Activated CD8-positive, alpha-beta memory T cell treated with anti-CD3 and anti-CD28 coated beads, Interleukin-2, amount 50 U/mL, for 1 hour (primary cell): ENCODE data around the gene SARS1.
"Not testable (repeated sequence)": the region's sequence is repeated elsewhere in the genome, so short reads cannot be mapped to it uniquely, and the experiment has no call there.

Experiments
- DNase-seq: peaks from one replicate; pipeline ENCODE4 v3.0.0-alpha.2; 2020; ENCODE audit errors: extremely low read depth

SARS1 gene

DNA sequence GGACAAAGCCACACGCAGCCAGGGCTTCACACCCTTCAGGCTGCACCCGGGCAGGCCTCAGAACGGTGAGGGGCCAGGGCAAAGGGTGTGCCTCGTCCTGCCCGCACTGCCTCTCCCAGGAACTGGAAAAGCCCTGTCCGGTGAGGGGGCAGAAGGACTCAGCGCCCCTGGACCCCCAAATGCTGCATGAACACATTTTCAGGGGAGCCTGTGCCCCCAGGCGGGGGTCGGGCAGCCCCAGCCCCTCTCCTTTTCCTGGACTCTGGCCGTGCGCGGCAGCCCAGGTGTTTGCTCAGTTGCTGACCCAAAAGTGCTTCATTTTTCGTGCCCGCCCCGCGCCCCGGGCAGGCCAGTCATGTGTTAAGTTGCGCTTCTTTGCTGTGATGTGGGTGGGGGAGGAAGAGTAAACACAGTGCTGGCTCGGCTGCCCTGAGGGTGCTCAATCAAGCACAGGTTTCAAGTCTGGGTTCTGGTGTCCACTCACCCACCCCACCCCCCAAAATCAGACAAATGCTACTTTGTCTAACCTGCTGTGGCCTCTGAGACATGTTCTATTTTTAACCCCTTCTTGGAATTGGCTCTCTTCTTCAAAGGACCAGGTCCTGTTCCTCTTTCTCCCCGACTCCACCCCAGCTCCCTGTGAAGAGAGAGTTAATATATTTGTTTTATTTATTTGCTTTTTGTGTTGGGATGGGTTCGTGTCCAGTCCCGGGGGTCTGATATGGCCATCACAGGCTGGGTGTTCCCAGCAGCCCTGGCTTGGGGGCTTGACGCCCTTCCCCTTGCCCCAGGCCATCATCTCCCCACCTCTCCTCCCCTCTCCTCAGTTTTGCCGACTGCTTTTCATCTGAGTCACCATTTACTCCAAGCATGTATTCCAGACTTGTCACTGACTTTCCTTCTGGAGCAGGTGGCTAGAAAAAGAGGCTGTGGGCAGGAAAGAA lies 61.1 kb downstream of the SARS1 start:
- DNase-seq = no peak

GRCh38 chr1:109275706-109276345 lies 62.1 kb downstream of the SARS1 start:
- no peak for DNase-seq

- no peak for DNase-seq
These were observed 63.9 kb downstream of the SARS1 start for GRCh38 chr1:109277434-109278204.

- no peak for DNase-seq
These were observed 66.0 kb downstream of the SARS1 start for GRCh38 chr1:109279615-109280278.

- no peak for DNase-seq
These were observed 67.1 kb downstream of the SARS1 start for GRCh38 chr1:109280862-109281261.

GRCh38 chr1:109281680-109282496 lies 68.2 kb downstream of the SARS1 start:
- no peak for DNase-seq

DNA sequence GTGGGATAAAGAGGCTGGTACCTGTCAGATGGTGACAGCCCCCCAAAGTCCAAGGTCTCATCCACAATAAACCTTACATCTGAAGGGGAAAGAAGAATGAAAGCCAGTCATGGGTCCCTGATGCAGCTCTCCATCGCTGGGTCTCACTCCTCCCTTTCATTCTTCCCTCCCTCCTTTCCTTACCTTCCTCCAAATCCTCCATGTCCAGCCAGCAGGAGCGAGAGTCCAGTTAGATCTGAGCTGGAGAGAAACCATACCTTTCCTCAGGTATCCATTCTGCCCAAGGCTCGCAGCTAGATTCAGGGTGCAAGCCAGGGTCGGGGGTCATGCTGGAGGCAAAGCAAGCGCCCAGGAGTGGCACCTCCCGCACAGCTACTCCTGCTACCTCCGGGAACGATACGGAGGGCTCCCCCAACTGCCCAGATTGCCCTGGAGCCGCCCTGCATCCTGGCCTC lies 68.8 kb downstream of the SARS1 start:
- no peak for DNase-seq

DNA sequence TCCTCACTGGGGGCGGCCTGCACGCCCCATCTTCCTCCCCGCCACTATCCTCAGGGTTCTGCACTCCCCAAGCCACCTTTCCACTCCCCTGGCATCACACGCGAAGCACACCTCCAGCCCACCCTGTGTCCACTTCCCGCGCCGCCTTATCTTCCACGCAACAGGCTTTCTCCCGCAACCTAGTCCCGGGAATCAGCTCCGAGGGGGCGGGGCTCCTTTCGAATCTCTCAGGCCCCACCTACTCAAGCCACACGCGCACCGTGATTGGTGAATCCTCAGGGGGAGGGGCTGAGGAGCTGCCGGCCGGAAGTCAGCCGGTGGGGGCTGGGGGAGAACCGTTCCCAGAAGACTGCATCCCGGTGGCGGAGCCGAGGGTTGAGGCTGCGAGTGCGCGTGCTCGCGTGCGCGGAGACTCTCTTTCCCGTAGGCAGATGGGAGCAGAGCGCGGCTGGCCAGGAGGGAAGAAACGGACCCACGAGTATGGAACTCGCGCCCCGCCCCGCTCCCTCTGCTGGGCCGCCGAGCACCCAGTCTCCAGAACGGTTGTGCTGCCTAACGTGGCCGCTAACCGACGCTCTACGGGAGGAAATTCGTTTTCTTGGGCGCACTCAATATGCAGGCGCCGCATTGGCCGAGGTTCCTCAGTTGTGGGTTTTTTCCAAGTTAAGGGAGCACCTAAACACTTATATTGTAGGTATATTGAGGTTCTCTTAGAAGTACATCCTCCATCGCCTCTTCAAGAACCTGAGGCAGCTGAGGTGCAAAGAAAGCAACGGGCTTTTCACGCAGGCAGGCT lies 69.4 kb downstream of the SARS1 start, which contains the start of gene PSRC1:
PSRC1 (minus strand) TSS at position 194 of the 796 bp plus-strand sequence.
- DNase-seq = peak; percentile 63

DNA sequence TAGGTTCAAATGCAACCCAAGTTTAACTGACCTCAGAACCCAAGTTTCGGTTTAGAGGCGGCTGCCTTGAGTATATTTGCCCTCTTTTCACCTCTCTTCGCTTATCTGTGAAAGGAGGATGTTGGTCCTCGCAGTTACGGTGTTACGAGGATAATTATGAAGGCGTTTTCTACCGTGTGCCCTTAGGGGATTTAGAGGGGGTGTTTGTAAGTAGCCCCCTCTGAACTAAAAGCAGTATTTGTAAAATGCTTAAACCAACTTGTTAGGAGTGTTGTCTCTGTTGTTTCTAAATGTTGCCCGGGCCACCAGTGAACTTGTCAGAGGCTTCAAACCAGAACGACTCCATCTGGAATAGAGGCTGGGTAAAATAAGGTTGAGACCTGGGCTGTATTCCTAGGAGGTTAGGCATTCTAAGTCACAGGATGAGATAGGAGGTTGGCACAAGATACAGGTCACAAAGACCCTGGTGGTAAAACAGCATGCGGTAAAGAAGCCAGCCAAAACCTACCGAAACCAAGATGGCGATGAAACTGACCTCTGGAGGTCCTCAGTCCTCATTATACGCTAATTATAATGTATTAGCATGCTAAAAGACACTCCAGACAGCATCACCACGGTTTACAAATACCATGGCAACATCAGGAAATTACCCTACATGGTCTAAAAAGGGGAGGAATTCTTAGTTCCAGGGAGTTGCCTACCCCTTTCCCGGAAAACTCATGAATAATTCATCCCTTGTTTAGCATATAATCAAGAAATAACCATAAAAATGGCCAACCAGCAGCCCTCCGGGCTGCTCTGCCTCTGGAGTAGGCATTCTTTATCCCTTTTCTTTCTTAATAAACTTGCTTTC lies 70.3 kb downstream of the SARS1 start:
- no peak for DNase-seq

- not testable (repeated sequence) for DNase-seq
These were observed 73.0 kb downstream of the SARS1 start for GRCh38 chr1:109286762-109287161.
